Uterus (tissue), 2 donors: ENCODE measurements around the gene PRKG1.

ENCODE experiments used
- CTCF ChIP-seq, 4 experiments: fragments of 200-600 bp in 2 of 4; fragments of 450-650 bp in 2 of 4; sonication (generic) in 2 of 4; IDR thresholded peaks; one replicate each; pipeline ENCODE4 v1.5.1; 2016 to 2019; ENCODE audit warnings: antibody characterized with exemption in 4 of 4, mild to moderate bottlenecking in 2 of 4, moderate library complexity in 1 of 4
- POLR2A ChIP-seq, 2 donors: fragments of 450-650 bp; IDR thresholded peaks; one replicate each; pipeline ENCODE4 v1.6.1; 2016; ENCODE audit warnings: antibody characterized with exemption in 2 of 2, mild to moderate bottlenecking in 1 of 2, moderate library complexity in 1 of 2

DNA sequence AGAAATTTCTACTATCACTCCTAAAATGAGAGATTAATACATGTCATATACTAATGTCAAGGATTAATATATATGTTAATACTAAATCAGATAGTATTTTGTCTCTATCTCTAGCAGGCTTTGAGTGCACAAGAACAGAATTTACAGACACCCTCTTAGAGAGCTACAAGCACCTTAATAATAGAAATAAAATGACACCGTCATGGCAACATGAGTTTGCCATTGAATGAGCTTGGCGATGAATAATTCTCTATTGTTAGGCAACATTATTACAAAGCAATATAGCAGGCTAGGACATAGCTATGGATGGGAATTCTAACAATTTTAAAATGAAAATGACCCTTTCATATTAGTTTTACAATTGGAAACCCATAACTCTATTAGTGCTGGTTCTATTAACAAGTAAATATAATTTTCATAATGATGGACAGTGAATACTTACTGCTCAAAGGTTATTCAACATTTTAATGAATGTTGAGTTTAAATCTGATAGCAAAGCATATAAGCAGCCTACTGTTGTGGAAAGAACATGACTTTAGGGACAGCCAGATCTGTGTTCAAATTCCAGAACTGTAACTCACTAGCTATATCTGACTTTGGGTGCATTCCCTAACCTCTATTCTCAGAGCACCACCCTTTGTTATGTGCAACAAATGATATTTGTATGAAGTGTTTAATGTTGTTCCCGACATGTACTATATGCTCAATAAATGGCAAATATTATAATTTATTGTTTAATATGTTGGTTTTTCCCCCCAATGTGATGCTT, 1055.3 kb downstream of the PRKG1 start:
- no peak for TF ChIP-seq CTCF (IDR thresholded peaks at IDR 0.05)
- TF ChIP-seq POLR2A (IDR thresholded peaks at IDR 0.05) = no peak
